ENCODE data around the gene IGSF9B.
A peak's percentile ranks its signal among the peaks of the same experiment; 100 is the strongest.
"Not testable (repeated sequence)": the region's sequence is repeated elsewhere in the genome, so short reads cannot be mapped to it uniquely, and the experiment has no call there.

IGSF9B gene

GRCh38 chr11:133956650-133957633 lies at the start of gene IGSF9B:
TSS of gene IGSF9B (minus strand) at chr11:133956968. CDS start at chr11:133956754, 214 bp downstream.
- peak; percentile 80 to 92 (median 88) for DNase-seq

- no peak for DNase-seq
These were observed 47.9 kb upstream of the IGSF9B start for GRCh38 chr11:134004496-134005172.

GRCh38 chr11:134003792-134004495 lies 47.2 kb upstream of the IGSF9B start:
- DNase-seq, result no peak

- DNase-seq, result not testable (repeated sequence)
These were observed 46.1 kb upstream of the IGSF9B start for GRCh38 chr11:134002819-134003218.

GRCh38 chr11:134002338-134002737 lies 45.6 kb upstream of the IGSF9B start:
- not testable (repeated sequence) for DNase-seq

- DNase-seq, result no peak
These were observed 44.8 kb upstream of the IGSF9B start for GRCh38 chr11:134001596-134001995.

- no peak for DNase-seq
These were observed 44.3 kb upstream of the IGSF9B start for GRCh38 chr11:134001088-134001487.

- no peak for DNase-seq
These were observed 42.6 kb upstream of the IGSF9B start for GRCh38 chr11:133999355-133999754.

- no peak for DNase-seq
These were observed 40.8 kb upstream of the IGSF9B start for GRCh38 chr11:133997554-133997953.

GRCh38 chr11:133996671-133997070 lies 39.9 kb upstream of the IGSF9B start:
- DNase-seq, result no peak

- DNase-seq, result no peak
These were observed 38.3 kb upstream of the IGSF9B start for GRCh38 chr11:133995066-133995465.

GRCh38 chr11:133993921-133994320 lies 37.2 kb upstream of the IGSF9B start:
- DNase-seq, result no peak

GRCh38 chr11:133993107-133993506 lies 36.3 kb upstream of the IGSF9B start:
- DNase-seq, result no peak

GRCh38 chr11:133992121-133992520 lies 35.4 kb upstream of the IGSF9B start:
- DNase-seq, result no peak

- no peak for DNase-seq
These were observed 34.3 kb upstream of the IGSF9B start for GRCh38 chr11:133991101-133991500.

- DNase-seq, result no peak
These were observed 33.7 kb upstream of the IGSF9B start for GRCh38 chr11:133990501-133990900.

GRCh38 chr11:133988686-133989410 lies 32.1 kb upstream of the IGSF9B start:
- DNase-seq, result no peak

- DNase-seq, result no peak
These were observed 30.4 kb upstream of the IGSF9B start for GRCh38 chr11:133987171-133987570.

GRCh38 chr11:133985981-133986944 lies 29.5 kb upstream of the IGSF9B start:
- no peak for DNase-seq

GRCh38 chr11:133984828-133985227 lies 28.1 kb upstream of the IGSF9B start:
- no peak for DNase-seq

- DNase-seq, result no peak
These were observed 27.0 kb upstream of the IGSF9B start for GRCh38 chr11:133983660-133984316.
